Adrenal gland (tissue), 5 donors: ENCODE results near the gene EPHA3.

Experiments used
- POLR2A ChIP-seq, 2 donors: fragments of 450-650 bp; IDR thresholded peaks; one replicate each; pipeline ENCODE4 v1.6.1; 2017; ENCODE audit warnings: antibody characterized with exemption in 2 of 2, mild to moderate bottlenecking in 2 of 2, moderate library complexity in 1 of 2
- TF ChIP-seq, protein P1 (sequence below), 6 experiments: fragments of 450-650 bp in 4 of 6; fragments of 200-600 bp in 2 of 6; sonication (generic) in 1 of 6; IDR thresholded peaks; 1 replicate in 5 of 6; 2 replicates in 1 of 6; pipeline versions ENCODE4 v1.5.1 to v1.8.0; 2016 to 2021; ENCODE audit warnings: antibody characterized with exemption in 6 of 6, mild to moderate bottlenecking in 2 of 6, moderate library complexity in 1 of 6
- donor health status: DM: no; HTN: no; CAD: no.

DNA sequence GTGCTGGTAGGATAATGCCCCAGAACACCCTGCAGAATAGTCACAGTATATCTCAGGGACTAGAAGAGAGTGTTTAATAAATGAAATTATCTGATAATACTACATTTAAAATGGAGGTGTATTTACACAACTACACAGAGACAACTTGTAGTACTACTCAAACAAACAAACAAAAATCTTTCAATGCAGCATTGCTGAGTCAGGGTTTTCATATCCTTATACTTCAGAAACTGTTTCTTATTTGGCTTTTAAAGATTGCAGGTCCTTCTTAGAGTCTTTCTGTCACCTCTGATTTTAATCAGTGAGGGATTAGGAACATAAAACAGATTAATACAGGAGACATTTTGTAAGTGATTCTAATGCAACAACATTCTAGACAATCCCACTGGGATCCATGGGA lies 57.4 kb downstream of the EPHA3 start:
- TF ChIP-seq, protein P1, sequence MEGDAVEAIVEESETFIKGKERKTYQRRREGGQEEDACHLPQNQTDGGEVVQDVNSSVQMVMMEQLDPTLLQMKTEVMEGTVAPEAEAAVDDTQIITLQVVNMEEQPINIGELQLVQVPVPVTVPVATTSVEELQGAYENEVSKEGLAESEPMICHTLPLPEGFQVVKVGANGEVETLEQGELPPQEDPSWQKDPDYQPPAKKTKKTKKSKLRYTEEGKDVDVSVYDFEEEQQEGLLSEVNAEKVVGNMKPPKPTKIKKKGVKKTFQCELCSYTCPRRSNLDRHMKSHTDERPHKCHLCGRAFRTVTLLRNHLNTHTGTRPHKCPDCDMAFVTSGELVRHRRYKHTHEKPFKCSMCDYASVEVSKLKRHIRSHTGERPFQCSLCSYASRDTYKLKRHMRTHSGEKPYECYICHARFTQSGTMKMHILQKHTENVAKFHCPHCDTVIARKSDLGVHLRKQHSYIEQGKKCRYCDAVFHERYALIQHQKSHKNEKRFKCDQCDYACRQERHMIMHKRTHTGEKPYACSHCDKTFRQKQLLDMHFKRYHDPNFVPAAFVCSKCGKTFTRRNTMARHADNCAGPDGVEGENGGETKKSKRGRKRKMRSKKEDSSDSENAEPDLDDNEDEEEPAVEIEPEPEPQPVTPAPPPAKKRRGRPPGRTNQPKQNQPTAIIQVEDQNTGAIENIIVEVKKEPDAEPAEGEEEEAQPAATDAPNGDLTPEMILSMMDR (IDR thresholded peaks at IDR 0.05), result no peak
- TF ChIP-seq POLR2A (IDR thresholded peaks at IDR 0.05), result no peak
